ENCODE measurements around the gene NACC2.

Gene NACC2

GRCh38 chr9:136087741-136088480 is 7.2 kb downstream of the NACC2 start:
- H3K4me1 ChIP-seq (ENCODE audit: control insufficient read depth in 5 of 5, insufficient read depth in 5 of 5, low read length in 5 of 5) = peaks cover 4 to 69% (median 66%) of the 10 kb centered on the region in 5 donors
- H3K36me3 ChIP-seq (ENCODE audit: control insufficient read depth in 5 of 5, insufficient read depth in 5 of 5, low read length in 5 of 5) = peaks cover 0 to 21% (median 15%) of the 10 kb centered on the region in 5 donors
- no peak overlapping the region for H3K4me3 ChIP-seq (ENCODE audit: low read depth in 1 of 5, low read length in 5 of 5)
- peak overlapping the region in 1 of 5 donors; percentile 39 for H3K9ac ChIP-seq (ENCODE audit: low read length in 5 of 5)
- H3K27ac ChIP-seq (ENCODE audit: low read depth, low read length) = peak overlapping the region; percentile 65
- H3K27me3 ChIP-seq (ENCODE audit: control insufficient read depth in 5 of 5, insufficient read depth in 4 of 5, low read length in 5 of 5) = no peaks in the 10 kb centered on the region
- H3K9me3 ChIP-seq (ENCODE audit: control insufficient read depth in 5 of 5, low read length in 5 of 5) = no peaks in the 10 kb centered on the region

- H3K4me1 ChIP-seq (ENCODE audit: control insufficient read depth in 5 of 5, insufficient read depth in 5 of 5, low read length in 5 of 5) = peaks cover 4 to 71% (median 63%) of the 10 kb centered on the region in 5 donors
- no peaks in the 10 kb centered on the region for H3K27me3 ChIP-seq (ENCODE audit: control insufficient read depth in 5 of 5, insufficient read depth in 4 of 5, low read length in 5 of 5)
- peaks cover 0 to 17% (median 9%) of the 10 kb centered on the region in 5 donors for H3K36me3 ChIP-seq (ENCODE audit: control insufficient read depth in 5 of 5, insufficient read depth in 5 of 5, low read length in 5 of 5)
- no peak overlapping the region for H3K4me3 ChIP-seq (ENCODE audit: low read depth in 1 of 5, low read length in 5 of 5)
- H3K9me3 ChIP-seq (ENCODE audit: control insufficient read depth in 5 of 5, low read length in 5 of 5) = no peaks in the 10 kb centered on the region
- H3K9ac ChIP-seq (ENCODE audit: low read length in 5 of 5) = peak overlapping the region in 1 of 5 donors; percentile 59
- H3K27ac ChIP-seq (ENCODE audit: low read depth, low read length) = peak overlapping the region; percentile 65
Measured at GRCh38 chr9:136086951-136087740, 7.9 kb downstream of the NACC2 start.

GRCh38 chr9:136086213-136086881 is 8.7 kb downstream of the NACC2 start:
- Histone ChIP-seq H3K27ac (ENCODE audit: low read depth, low read length) (peak overlapping the region; percentile 65), H3K9me3 (ENCODE audit: control insufficient read depth in 5 of 5, low read length in 5 of 5) (no peaks in the 10 kb centered on the region), H3K9ac (ENCODE audit: low read length in 5 of 5) (peak overlapping the region in 2 of 5 donors; percentile 43 to 59), H3K36me3 (ENCODE audit: control insufficient read depth in 5 of 5, insufficient read depth in 5 of 5, low read length in 5 of 5) (peaks cover 0 to 14% (median 9%) of the 10 kb centered on the region in 5 donors), H3K27me3 (ENCODE audit: control insufficient read depth in 5 of 5, insufficient read depth in 4 of 5, low read length in 5 of 5) (no peaks in the 10 kb centered on the region), H3K4me3 (ENCODE audit: low read depth in 1 of 5, low read length in 5 of 5) (no peak overlapping the region), H3K4me1 (ENCODE audit: control insufficient read depth in 5 of 5, insufficient read depth in 5 of 5, low read length in 5 of 5) (peaks cover 4 to 77% (median 68%) of the 10 kb centered on the region in 5 donors)

GRCh38 chr9:136085815-136086212 is 9.3 kb downstream of the NACC2 start:
- Histone ChIP-seq H3K27ac (ENCODE audit: low read depth, low read length) (peak overlapping the region; percentile 65), H3K36me3 (ENCODE audit: control insufficient read depth in 5 of 5, insufficient read depth in 5 of 5, low read length in 5 of 5) (peaks cover 0 to 14% (median 9%) of the 10 kb centered on the region in 5 donors), H3K27me3 (ENCODE audit: control insufficient read depth in 5 of 5, insufficient read depth in 4 of 5, low read length in 5 of 5) (no peaks in the 10 kb centered on the region), H3K4me1 (ENCODE audit: control insufficient read depth in 5 of 5, insufficient read depth in 5 of 5, low read length in 5 of 5) (peaks cover 4 to 77% (median 69%) of the 10 kb centered on the region in 5 donors), H3K9ac (ENCODE audit: low read length in 5 of 5) (peak overlapping the region in 2 of 5 donors; percentile 25 to 43), H3K9me3 (ENCODE audit: control insufficient read depth in 5 of 5, low read length in 5 of 5) (no peaks in the 10 kb centered on the region), H3K4me3 (ENCODE audit: low read depth in 1 of 5, low read length in 5 of 5) (no peak overlapping the region)

- no peak overlapping the region for H3K27ac ChIP-seq (ENCODE audit: low read depth, low read length)
Measured at GRCh38 chr9:136084063-136084944, 10.8 kb downstream of the NACC2 start.

GRCh38 chr9:136083558-136084062 is 11.5 kb downstream of the NACC2 start:
- Histone ChIP-seq H3K4me3 (ENCODE audit: low read depth in 1 of 5, low read length in 5 of 5) (no peak overlapping the region), H3K27me3 (ENCODE audit: control insufficient read depth in 5 of 5, insufficient read depth in 4 of 5, low read length in 5 of 5) (no peaks in the 10 kb centered on the region), H3K9me3 (ENCODE audit: control insufficient read depth in 5 of 5, low read length in 5 of 5) (no peaks in the 10 kb centered on the region), H3K4me1 (ENCODE audit: control insufficient read depth in 5 of 5, insufficient read depth in 5 of 5, low read length in 5 of 5) (peaks cover 2 to 76% (median 65%) of the 10 kb centered on the region in 5 donors), H3K27ac (ENCODE audit: low read depth, low read length) (no peak overlapping the region), H3K9ac (ENCODE audit: low read length in 5 of 5) (no peak overlapping the region), H3K36me3 (ENCODE audit: control insufficient read depth in 5 of 5, insufficient read depth in 5 of 5, low read length in 5 of 5) (peaks cover 0 to 15% (median 9%) of the 10 kb centered on the region in 5 donors)

More at GRCh38 chr9:136084063-136084944, 10.8 kb downstream of the NACC2 start:
- Histone ChIP-seq H3K9ac (ENCODE audit: low read length in 5 of 5) (no peak overlapping the region), H3K4me3 (ENCODE audit: low read depth in 1 of 5, low read length in 5 of 5) (no peak overlapping the region), H3K4me1 (ENCODE audit: control insufficient read depth in 5 of 5, insufficient read depth in 5 of 5, low read length in 5 of 5) (peaks cover 4 to 79% (median 69%) of the 10 kb centered on the region in 5 donors), H3K27me3 (ENCODE audit: control insufficient read depth in 5 of 5, insufficient read depth in 4 of 5, low read length in 5 of 5) (no peaks in the 10 kb centered on the region), H3K9me3 (ENCODE audit: control insufficient read depth in 5 of 5, low read length in 5 of 5) (no peaks in the 10 kb centered on the region), H3K36me3 (ENCODE audit: control insufficient read depth in 5 of 5, insufficient read depth in 5 of 5, low read length in 5 of 5) (peaks cover 0 to 14% (median 9%) of the 10 kb centered on the region in 5 donors)

- Histone ChIP-seq H3K4me1 (ENCODE audit: control insufficient read depth in 5 of 5, insufficient read depth in 5 of 5, low read length in 5 of 5) (peaks cover 0 to 67% (median 56%) of the 10 kb centered on the region in 5 donors), H3K9me3 (ENCODE audit: control insufficient read depth in 5 of 5, low read length in 5 of 5) (no peaks in the 10 kb centered on the region), H3K27ac (ENCODE audit: low read depth, low read length) (no peak overlapping the region), H3K4me3 (ENCODE audit: low read depth in 1 of 5, low read length in 5 of 5) (no peak overlapping the region), H3K36me3 (ENCODE audit: control insufficient read depth in 5 of 5, insufficient read depth in 5 of 5, low read length in 5 of 5) (peaks cover 0 to 17% (median 9%) of the 10 kb centered on the region in 5 donors), H3K9ac (ENCODE audit: low read length in 5 of 5) (no peak overlapping the region), H3K27me3 (ENCODE audit: control insufficient read depth in 5 of 5, insufficient read depth in 4 of 5, low read length in 5 of 5) (no peaks in the 10 kb centered on the region)
Measured at GRCh38 chr9:136082496-136083361, 12.4 kb downstream of the NACC2 start.

GRCh38 chr9:136081826-136082495 is 13.1 kb downstream of the NACC2 start:
- Histone ChIP-seq H3K4me3 (ENCODE audit: low read depth in 1 of 5, low read length in 5 of 5) (no peak overlapping the region), H3K9me3 (ENCODE audit: control insufficient read depth in 5 of 5, low read length in 5 of 5) (no peaks in the 10 kb centered on the region), H3K36me3 (ENCODE audit: control insufficient read depth in 5 of 5, insufficient read depth in 5 of 5, low read length in 5 of 5) (peaks cover 0 to 17% (median 9%) of the 10 kb centered on the region in 5 donors), H3K27ac (ENCODE audit: low read depth, low read length) (no peak overlapping the region), H3K27me3 (ENCODE audit: control insufficient read depth in 5 of 5, insufficient read depth in 4 of 5, low read length in 5 of 5) (no peaks in the 10 kb centered on the region), H3K4me1 (ENCODE audit: control insufficient read depth in 5 of 5, insufficient read depth in 5 of 5, low read length in 5 of 5) (peaks cover 0 to 59% (median 48%) of the 10 kb centered on the region in 5 donors), H3K9ac (ENCODE audit: low read length in 5 of 5) (peak overlapping the region in 1 of 5 donors; percentile 29)

Measured in subcutaneous abdominal adipose tissue (tissue), 5 donors.